ENCODE results near the gene TTC16. TPM values are rescaled to one million over a fixed set of nuclear protein-coding genes. Genes with fewer than 3 reads are reported as not detected.

TTC16 gene
- total RNA-seq, 1 experiment from 2014 or later, result not detected

DNA sequence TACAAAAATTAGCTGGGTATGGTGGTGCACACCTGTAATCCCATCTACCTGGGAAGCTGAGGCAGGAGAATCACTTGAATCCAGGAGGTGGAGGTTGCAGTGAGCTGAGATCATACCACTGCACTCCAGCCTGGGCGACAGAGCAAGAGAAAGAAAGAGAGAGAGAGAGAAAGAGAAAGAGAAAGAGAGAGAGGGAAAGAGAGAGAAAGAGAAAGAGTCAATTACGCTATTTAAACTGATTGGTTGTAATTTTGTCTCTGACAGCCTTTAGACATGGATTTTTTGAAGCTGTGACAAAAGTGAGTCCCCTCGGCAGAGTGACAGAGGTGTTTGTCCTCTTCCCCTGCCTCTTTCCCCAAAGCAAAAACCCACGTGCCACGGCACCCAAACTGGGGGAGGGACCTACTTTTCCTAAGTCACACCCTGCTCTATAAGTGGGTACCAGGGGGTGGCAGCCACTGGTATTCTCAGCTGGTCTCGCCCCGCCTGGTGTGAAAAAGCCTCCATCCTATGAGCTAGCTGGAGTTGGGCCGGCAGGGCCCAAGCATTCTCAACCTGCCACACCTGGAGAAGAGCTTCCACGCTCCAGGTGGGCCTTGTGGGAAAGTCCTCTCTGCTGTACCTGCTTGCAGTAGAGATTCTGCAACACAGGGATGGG lies 12.5 kb upstream of the TTC16 start:
- Histone ChIP-seq H3K79me1 (ENCODE audit: insufficient read depth, low read depth, low read length, poor library complexity, severe bottlenecking) (no peaks in the 10 kb centered on the region), H3K4me1 (ENCODE audit: insufficient read depth, low read length) (no peaks in the 10 kb centered on the region), H4K91ac (ENCODE audit: insufficient read length, low read depth, low read length) (no peak overlapping the region), H4K5ac (ENCODE audit: insufficient read length, low read depth, low read length) (no peak overlapping the region), H3K4ac (ENCODE audit: low read depth, low read length) (no peak overlapping the region), H2BK12ac (ENCODE audit: insufficient read length, low read depth, low read length) (no peak overlapping the region), H3K9me3 (ENCODE audit: control insufficient read depth, low read depth, low read length) (no peaks in the 10 kb centered on the region), H3K27me3 (ENCODE audit: insufficient read depth, low read length) (no peaks in the 10 kb centered on the region), H2BK5ac (ENCODE audit: insufficient read length, low read length) (no peak overlapping the region), H2AFZ (ENCODE audit: low read length) (no peak overlapping the region), H2BK20ac (ENCODE audit: low read depth, low read length, poor library complexity, severe bottlenecking) (no peak overlapping the region), H3K18ac (ENCODE audit: insufficient read length, low read depth, low read length) (no peak overlapping the region), H4K8ac (replicated peaks; ENCODE audit: insufficient read length, low read depth, low read length) (no peak overlapping the region), H3T11ph (ENCODE audit: low read length) (no peak overlapping the region), H3K23me2 (ENCODE audit: insufficient read length, low read depth, low read length, poor library complexity, severe bottlenecking) (peaks cover 4% of the 10 kb centered on the region), H3K56ac (ENCODE audit: insufficient read length, low read depth, low read length) (no peak overlapping the region), H3K27ac (ENCODE audit: insufficient read length, low read depth, low read length) (no peak overlapping the region), H2BK15ac (ENCODE audit: low read depth, low read length) (no peak overlapping the region), H4K20me1 (ENCODE audit: control insufficient read depth, insufficient read depth, insufficient read length) (no peaks in the 10 kb centered on the region), H3K79me2 (ENCODE audit: insufficient read depth, low read length) (no peaks in the 10 kb centered on the region), H2BK120ac (ENCODE audit: low read depth, low read length, poor library complexity, severe bottlenecking) (no peak overlapping the region), H3K4me2 (ENCODE audit: insufficient read depth, insufficient read length, low read length) (no peak overlapping the region), H3K23ac (ENCODE audit: insufficient read length, low read depth, low read length) (no peak overlapping the region), H2AK5ac (ENCODE audit: insufficient read length, low read length) (no peak overlapping the region), H3K14ac (ENCODE audit: insufficient read depth, low read length) (no peak overlapping the region), H3K9ac (ENCODE audit: extremely low read depth, insufficient read length, low read length) (no peak overlapping the region)
- H3K27ac Mint-ChIP-seq, result no peak overlapping the region; a peak in 1 of 7 replicates
- WGBS (ENCODE audit: extremely low coverage, insufficient read length, low lambda C conversion rate), result no CpG with 5 or more reads among the region's 9 CpGs
- no peak for DNase-seq
- no peaks in the 10 kb centered on the region for H3K9me3 Mint-ChIP-seq
- H3K4me1 Mint-ChIP-seq, result peaks cover 4 to 24% of the 10 kb centered on the region in 2 experiments
- peaks cover 4% of the 10 kb centered on the region for H3K27me3 Mint-ChIP-seq (ENCODE audit: low read depth)
- no peaks in the 10 kb centered on the region for H3K36me3 Mint-ChIP-seq (ENCODE audit: insufficient read depth in 1 of 3, low read depth in 3 of 3)
- TF ChIP-seq, protein P1, sequence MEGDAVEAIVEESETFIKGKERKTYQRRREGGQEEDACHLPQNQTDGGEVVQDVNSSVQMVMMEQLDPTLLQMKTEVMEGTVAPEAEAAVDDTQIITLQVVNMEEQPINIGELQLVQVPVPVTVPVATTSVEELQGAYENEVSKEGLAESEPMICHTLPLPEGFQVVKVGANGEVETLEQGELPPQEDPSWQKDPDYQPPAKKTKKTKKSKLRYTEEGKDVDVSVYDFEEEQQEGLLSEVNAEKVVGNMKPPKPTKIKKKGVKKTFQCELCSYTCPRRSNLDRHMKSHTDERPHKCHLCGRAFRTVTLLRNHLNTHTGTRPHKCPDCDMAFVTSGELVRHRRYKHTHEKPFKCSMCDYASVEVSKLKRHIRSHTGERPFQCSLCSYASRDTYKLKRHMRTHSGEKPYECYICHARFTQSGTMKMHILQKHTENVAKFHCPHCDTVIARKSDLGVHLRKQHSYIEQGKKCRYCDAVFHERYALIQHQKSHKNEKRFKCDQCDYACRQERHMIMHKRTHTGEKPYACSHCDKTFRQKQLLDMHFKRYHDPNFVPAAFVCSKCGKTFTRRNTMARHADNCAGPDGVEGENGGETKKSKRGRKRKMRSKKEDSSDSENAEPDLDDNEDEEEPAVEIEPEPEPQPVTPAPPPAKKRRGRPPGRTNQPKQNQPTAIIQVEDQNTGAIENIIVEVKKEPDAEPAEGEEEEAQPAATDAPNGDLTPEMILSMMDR (conservative IDR thresholded peaks at IDR 0.05), result no peak
- H3K4me3 Mint-ChIP-seq, result no peak overlapping the region
